NT2/D1 (cell line): ENCODE measurements around the gene SLC1A7.

ENCODE experiments used
- DNase-seq: peaks from one replicate; pipeline ENCODE4 v3.0.0-alpha.2; 2011; ENCODE audit warnings: low read depth, low spot score
- H3K27me3 ChIP-seq: 2 replicates; pipeline ENCODE4 v1.6.0; 2011; ENCODE audit warnings: mild to moderate bottlenecking; ENCODE audit not compliant: insufficient read length, insufficient read depth
- H3K36me3 ChIP-seq: 2 replicates; pipeline ENCODE4 v1.6.1; 2011; ENCODE audit warnings: mild to moderate bottlenecking, low read length, mixed read lengths; ENCODE audit not compliant: insufficient read depth, insufficient read length
- H3K4me1 ChIP-seq: 2 replicates; pipeline ENCODE4 v1.5.1; 2011; ENCODE audit not compliant: insufficient read depth, insufficient read length
- H3K4me3 ChIP-seq: 2 replicates; pipeline ENCODE4 v1.5.1; 2011; ENCODE audit warnings: low read depth; ENCODE audit not compliant: insufficient read length
- H3K9ac ChIP-seq: 2 replicates; pipeline ENCODE4 v1.6.0; 2011; ENCODE audit warnings: low read depth; ENCODE audit not compliant: insufficient read length
- H3K9me3 ChIP-seq: 2 replicates; pipeline ENCODE4 v1.5.1; 2011; ENCODE audit warnings: mild to moderate bottlenecking, low read length; ENCODE audit not compliant: insufficient read depth
- SUZ12 ChIP-seq: IDR thresholded peaks from 2 replicates; pipeline ENCODE4 v1.6.1; 2011; ENCODE audit not compliant: insufficient read length, insufficient read depth; ENCODE audit errors: extremely low read depth
- YY1 ChIP-seq: IDR thresholded peaks from 2 replicates; pipeline ENCODE4 v1.6.1; 2011; ENCODE audit not compliant: insufficient read length, insufficient read depth
- ZNF274 ChIP-seq: IDR thresholded peaks from 2 replicates; pipeline ENCODE4 v1.6.1; 2011; ENCODE audit warnings: mild to moderate bottlenecking, low read depth, low read length

The SLC1A7 gene

GRCh38 chr1:53108646-53109580, 33.5 kb downstream of the SLC1A7 start:
- no peaks in the 10 kb centered on the region for H3K36me3 ChIP-seq
- H3K4me1 ChIP-seq = peaks cover 23% of the 10 kb centered on the region
- peaks cover 15% of the 10 kb centered on the region for H3K9me3 ChIP-seq
- H3K4me3 ChIP-seq = no peak overlapping the region
- no peaks in the 10 kb centered on the region for H3K27me3 ChIP-seq
- no peak for DNase-seq
- TF ChIP-seq ZNF274 = no peak
- TF ChIP-seq YY1 = no peak
- H3K9ac ChIP-seq = no peak overlapping the region

- DNase-seq = no peak
- Histone ChIP-seq H3K27me3 (no peaks in the 10 kb centered on the region), H3K4me3 (no peak overlapping the region), H3K36me3 (no peaks in the 10 kb centered on the region), H3K9me3 (peaks cover 15% of the 10 kb centered on the region), H3K9ac (no peak overlapping the region), H3K4me1 (peaks cover 23% of the 10 kb centered on the region)
- TF ChIP-seq SUZ12 = no peak
Measured at GRCh38 chr1:53107570-53108322, 34.7 kb downstream of the SLC1A7 start.

- Histone ChIP-seq H3K36me3 (no peaks in the 10 kb centered on the region), H3K4me3 (no peak overlapping the region), H3K4me1 (peaks cover 23% of the 10 kb centered on the region), H3K27me3 (no peaks in the 10 kb centered on the region), H3K9ac (no peak overlapping the region), H3K9me3 (peaks cover 8% of the 10 kb centered on the region)
- no peak for TF ChIP-seq SUZ12
- TF ChIP-seq YY1 = no peak
- TF ChIP-seq ZNF274 = no peak
- DNase-seq = no peak
Measured at GRCh38 chr1:53107090-53107489, 35.3 kb downstream of the SLC1A7 start.

GRCh38 chr1:53104289-53104913, 38.0 kb downstream of the SLC1A7 start:
- Histone ChIP-seq H3K36me3 (no peaks in the 10 kb centered on the region), H3K4me3 (no peak overlapping the region), H3K4me1 (peaks cover 5% of the 10 kb centered on the region), H3K9me3 (peaks cover 21% of the 10 kb centered on the region; the same call in 1 of the 2 replicates), H3K27me3 (no peaks in the 10 kb centered on the region), H3K9ac (no peak overlapping the region)
- TF ChIP-seq SUZ12 = no peak
- no peak for TF ChIP-seq ZNF274
- no peak for TF ChIP-seq YY1
- no peak for DNase-seq

GRCh38 chr1:53094533-53094919, 47.9 kb downstream of the SLC1A7 start:
- peaks cover 28% of the 10 kb centered on the region; the same call in 1 of the 2 replicates for H3K9me3 ChIP-seq
- H3K36me3 ChIP-seq = no peaks in the 10 kb centered on the region
- DNase-seq = no peak
- peak overlapping the region; percentile 4 for H3K9ac ChIP-seq
- no peaks in the 10 kb centered on the region for H3K27me3 ChIP-seq
- no peak overlapping the region for H3K4me3 ChIP-seq
- TF ChIP-seq ZNF274 (no peak), YY1 (no peak), SUZ12 (no peak)
- H3K4me1 ChIP-seq = peaks cover 11% of the 10 kb centered on the region

- Histone ChIP-seq H3K27me3 (no peaks in the 10 kb centered on the region), H3K4me3 (no peak overlapping the region), H3K9me3 (peaks cover 26% of the 10 kb centered on the region; the same call in 1 of the 2 replicates), H3K9ac (peak overlapping the region; percentile 4), H3K36me3 (no peaks in the 10 kb centered on the region), H3K4me1 (peaks cover 12% of the 10 kb centered on the region)
- DNase-seq = no peak
- no peak for TF ChIP-seq SUZ12
- no peak for TF ChIP-seq ZNF274
- no peak for TF ChIP-seq YY1
Measured at GRCh38 chr1:53093778-53094532, 48.5 kb downstream of the SLC1A7 start.

- Histone ChIP-seq H3K9me3 (peaks cover 24% of the 10 kb centered on the region; the same call in 1 of the 2 replicates), H3K4me1 (peaks cover 13% of the 10 kb centered on the region), H3K36me3 (no peaks in the 10 kb centered on the region), H3K4me3 (no peak overlapping the region), H3K27me3 (no peaks in the 10 kb centered on the region), H3K9ac (no peak overlapping the region)
- TF ChIP-seq YY1 = no peak
- no peak for TF ChIP-seq SUZ12
- no peak for TF ChIP-seq ZNF274
- DNase-seq = no peak
Measured at GRCh38 chr1:53093451-53093754, 49.0 kb downstream of the SLC1A7 start.
